ENCODE measurements around the gene STX16.

Gene STX16

DNA sequence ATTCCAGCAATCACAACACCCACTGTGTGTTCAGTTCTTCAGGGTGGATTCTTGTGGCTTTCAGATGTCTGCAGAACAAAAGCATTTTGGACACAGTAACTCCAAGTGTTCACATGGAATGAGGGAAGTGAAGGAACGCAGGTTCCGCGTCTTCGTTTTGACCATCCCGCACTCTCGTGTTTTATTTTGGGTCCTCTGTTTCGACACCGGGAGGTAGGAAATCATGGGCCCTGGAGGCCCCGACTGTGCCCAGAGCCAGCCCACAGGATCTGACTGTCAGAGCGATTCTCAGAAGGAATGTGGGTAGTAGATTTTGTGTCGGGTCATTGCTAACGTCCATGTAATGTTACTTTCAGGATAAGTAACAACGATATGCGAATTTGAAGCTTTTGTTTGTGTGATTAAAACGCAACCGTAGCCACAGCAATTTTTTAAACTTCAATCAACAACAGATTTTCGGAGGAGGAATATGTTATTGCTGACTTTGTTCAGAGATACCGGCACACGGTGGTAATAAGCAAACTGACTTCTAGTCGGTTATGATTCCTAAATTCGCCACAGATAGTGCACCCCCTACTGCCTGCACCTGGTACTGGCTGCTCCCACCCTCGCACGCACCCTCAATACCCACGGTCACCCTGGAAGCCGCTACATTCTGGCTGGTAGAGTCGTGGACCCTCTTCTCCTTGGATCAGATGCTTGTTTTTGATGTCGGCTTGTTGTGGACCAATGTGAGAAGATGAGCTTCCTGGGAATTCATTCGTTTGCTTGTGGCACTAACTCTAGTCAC is 52.0 kb downstream of the STX16 start:
- no peak for DNase-seq (ENCODE audit: low read depth)
- TF ChIP-seq, protein P1, sequence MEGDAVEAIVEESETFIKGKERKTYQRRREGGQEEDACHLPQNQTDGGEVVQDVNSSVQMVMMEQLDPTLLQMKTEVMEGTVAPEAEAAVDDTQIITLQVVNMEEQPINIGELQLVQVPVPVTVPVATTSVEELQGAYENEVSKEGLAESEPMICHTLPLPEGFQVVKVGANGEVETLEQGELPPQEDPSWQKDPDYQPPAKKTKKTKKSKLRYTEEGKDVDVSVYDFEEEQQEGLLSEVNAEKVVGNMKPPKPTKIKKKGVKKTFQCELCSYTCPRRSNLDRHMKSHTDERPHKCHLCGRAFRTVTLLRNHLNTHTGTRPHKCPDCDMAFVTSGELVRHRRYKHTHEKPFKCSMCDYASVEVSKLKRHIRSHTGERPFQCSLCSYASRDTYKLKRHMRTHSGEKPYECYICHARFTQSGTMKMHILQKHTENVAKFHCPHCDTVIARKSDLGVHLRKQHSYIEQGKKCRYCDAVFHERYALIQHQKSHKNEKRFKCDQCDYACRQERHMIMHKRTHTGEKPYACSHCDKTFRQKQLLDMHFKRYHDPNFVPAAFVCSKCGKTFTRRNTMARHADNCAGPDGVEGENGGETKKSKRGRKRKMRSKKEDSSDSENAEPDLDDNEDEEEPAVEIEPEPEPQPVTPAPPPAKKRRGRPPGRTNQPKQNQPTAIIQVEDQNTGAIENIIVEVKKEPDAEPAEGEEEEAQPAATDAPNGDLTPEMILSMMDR (IDR thresholded peaks at IDR 0.05; ENCODE audit: insufficient read depth, low read depth, low read length, missing control alignments), result no peak
- no peak overlapping the region for H3K4me3 ChIP-seq (ENCODE audit: low read length)

DNA sequence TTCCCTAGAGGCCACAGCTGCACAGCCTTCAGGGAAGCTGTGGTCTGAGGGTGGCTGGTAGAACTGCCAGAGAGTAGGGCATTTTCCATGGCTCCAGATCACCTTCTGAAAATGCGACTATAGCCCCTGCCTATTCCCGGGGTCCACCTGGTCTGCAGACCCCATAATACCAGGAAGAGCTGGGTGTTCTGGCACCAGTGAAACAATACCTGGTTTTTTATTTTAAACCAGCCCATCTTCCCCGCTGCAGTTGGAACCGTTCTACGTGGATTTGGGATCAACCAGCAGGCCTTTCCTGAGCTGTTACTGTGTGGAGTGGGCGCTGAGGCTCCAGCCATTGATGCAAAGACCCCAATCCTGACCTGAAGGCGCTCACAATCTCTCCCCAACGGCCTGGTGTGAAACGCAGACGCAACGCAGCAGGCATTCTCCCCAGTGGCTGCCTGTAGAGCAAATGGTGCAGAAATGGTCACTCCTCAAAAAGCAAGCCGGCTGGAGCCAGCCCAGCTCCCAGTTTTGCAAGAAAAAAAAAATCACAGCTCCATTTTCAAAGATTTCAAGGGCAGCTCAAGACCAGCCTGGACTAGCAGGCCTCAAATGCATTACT is 52.8 kb downstream of the STX16 start:
- no peak overlapping the region for H3K4me3 ChIP-seq (ENCODE audit: low read length)
- no peak for DNase-seq (ENCODE audit: low read depth)
- TF ChIP-seq, protein P1 (IDR thresholded peaks at IDR 0.05; ENCODE audit: insufficient read depth, low read depth, low read length, missing control alignments), result no peak

DNA sequence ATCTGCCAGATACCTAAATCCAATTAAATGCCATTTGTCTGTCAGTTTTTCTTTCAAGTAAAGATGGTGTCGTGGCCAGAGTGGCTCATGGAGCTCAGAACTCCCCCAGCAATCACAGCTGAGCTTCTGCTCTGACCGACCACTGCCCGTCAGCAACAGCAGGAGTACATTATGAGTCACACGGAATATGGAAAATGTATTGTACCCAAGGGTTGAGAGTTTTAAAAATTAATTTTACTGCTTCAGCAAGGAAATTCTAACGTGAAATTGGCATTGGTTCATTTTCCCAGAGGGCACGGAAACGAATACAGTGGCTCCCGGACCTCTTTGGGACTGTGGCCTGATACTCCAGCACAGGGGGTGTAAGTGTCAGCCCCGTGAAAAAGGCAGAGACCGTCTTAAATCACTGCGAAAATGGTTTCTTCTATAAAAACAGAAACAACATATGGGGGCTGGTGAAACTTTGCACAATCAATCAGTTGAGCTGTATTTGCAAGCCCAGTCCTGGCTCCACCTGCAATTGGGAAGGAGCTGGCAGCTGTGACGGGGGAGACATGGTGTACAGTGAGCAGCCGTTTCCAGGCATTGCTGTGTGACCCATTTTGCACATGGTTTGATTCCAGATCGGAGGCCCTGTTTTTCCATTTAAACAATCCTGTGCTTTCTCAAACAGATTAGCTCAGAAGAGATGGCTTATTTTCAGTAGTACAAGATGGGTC is 54.3 kb downstream of the STX16 start:
- TF ChIP-seq, protein P1 (IDR thresholded peaks at IDR 0.05; ENCODE audit: insufficient read depth, low read depth, low read length, missing control alignments), result no peak
- H3K4me3 ChIP-seq (ENCODE audit: low read length), result no peak overlapping the region
- DNase-seq (ENCODE audit: low read depth), result no peak

DNA sequence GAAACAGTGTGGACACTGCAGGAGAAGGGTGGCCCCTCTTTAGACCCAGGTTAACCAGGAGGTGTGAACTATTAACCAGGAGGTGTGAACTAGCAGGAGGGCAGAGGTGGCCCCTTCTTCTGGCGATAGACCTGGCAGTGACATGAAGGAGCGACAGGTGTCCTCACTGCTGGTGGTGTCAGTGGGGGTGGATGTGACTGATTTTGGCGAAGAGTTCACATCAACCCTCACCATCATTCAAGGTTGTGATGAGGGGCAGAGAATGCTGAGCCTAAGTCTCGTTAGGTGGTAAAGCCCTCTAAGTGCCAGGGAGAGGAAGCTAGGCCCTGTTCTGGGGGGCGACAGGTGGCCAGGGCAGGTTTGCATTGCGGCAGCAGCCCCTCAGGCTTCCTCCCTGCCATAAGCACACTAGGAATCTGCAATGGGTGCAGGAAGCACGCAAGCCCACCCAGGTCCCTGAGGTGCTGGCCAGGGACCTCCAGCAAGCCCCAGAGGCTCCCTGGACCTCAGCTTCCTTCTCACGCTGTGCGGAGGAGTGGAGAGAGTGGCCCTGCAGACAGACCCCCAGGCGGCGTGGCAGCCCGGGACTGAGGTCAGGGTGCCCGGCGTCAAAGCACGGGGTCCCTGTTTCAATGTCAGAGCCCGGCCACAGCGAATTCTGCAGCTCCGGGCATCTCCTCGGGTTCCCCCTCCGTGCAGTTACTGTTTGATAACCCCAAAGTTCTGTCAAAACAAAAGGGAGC is 55.2 kb downstream of the STX16 start:
- no peak for DNase-seq (ENCODE audit: low read depth)
- no peak overlapping the region for H3K4me3 ChIP-seq (ENCODE audit: low read length)
- TF ChIP-seq, protein P1 (IDR thresholded peaks at IDR 0.05; ENCODE audit: insufficient read depth, low read depth, low read length, missing control alignments), result no peak

DNA sequence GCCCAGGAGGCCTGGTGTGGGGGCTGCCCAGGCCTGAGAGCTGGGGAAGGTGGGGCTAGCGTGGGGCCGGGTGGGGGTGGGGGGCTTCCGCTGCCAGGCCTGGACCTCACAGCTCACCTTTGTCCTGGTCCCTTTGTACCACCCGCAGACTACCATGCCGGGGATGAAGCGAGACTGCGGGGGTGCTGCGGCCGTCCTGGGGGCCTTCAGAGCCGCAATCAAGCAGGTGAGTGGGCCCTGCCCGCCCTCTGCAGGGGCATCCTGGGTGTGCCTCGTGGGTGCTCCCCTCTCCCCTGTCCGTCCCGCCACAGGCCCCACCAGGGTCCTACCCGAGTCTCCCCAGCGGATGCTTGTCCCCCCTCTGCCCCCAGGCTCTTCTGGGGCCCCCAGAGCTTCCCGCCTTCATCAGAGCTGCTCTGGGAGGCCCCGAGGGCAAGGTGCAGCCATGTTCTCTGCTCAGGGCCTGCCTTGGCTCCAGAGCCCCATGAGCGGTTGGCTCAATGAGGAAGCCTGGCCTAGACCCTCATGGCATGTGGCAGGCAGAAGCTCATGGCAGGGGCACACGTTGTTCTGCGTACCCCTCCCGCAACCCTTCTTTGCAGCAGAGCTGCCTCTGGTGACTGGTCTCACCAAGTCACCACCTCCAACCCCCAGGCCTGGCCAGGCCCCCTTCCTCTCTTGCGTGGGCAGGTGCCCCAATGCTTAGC is 56.0 kb downstream of the STX16 start:
- TF ChIP-seq, protein P1 (IDR thresholded peaks at IDR 0.05; ENCODE audit: insufficient read depth, low read depth, low read length, missing control alignments), result no peak
- DNase-seq (ENCODE audit: low read depth), result no peak

DNA sequence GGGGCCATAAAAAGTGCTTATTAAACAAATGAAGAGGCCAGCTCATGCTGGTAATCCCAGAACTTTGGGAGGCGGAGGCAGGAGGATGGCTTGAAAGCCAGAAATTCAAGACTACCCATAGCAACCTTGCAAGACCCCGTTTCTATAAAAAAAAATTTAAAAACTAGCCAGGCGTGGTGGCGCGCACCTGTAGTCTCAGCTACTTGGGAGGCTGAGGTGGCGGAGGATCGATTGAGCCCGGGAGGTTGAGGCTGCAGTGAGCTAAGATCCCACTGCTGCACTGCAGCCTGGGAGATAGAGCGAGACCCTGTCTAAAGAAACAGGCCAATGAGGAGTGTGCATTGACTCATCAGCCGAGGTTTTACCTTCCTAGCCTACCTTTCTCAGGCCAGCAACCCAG is 56.7 kb downstream of the STX16 start:
- no peak for DNase-seq (ENCODE audit: low read depth)
- TF ChIP-seq, protein P1 (IDR thresholded peaks at IDR 0.05; ENCODE audit: insufficient read depth, low read depth, low read length, missing control alignments), result no peak
- no peak overlapping the region for H3K4me3 ChIP-seq (ENCODE audit: low read length)

More for the DNA sequence above, 56.0 kb downstream of the STX16 start:
- H3K4me3 ChIP-seq (ENCODE audit: low read length), result no peak overlapping the region
